Left hindlimb (tissue), 1 donor: ENCODE results near the gene FAM13A.
"Not testable (repeated sequence)": the region's sequence is repeated elsewhere in the genome, so short reads cannot be mapped to it uniquely, and the experiment has no call there.

ENCODE experiments used
- DNase-seq: peaks from one replicate; pipeline ENCODE4 v3.0.0-alpha.2; 2018

Gene FAM13A

GRCh38 chr4:88892646-88893045 is 164.3 kb downstream of the FAM13A start:
- no peak for DNase-seq

- no peak for DNase-seq
Observed at GRCh38 chr4:88891636-88892035, 165.3 kb downstream of the FAM13A start.

GRCh38 chr4:88887409-88887808 is 169.6 kb downstream of the FAM13A start:
- DNase-seq = not testable (repeated sequence)

- DNase-seq = peak; percentile 26
Observed at GRCh38 chr4:88881227-88881569, 175.8 kb downstream of the FAM13A start.

GRCh38 chr4:88880501-88881226 is 176.3 kb downstream of the FAM13A start:
- DNase-seq = peak; percentile 35

- DNase-seq = peak; percentile 35
Observed at GRCh38 chr4:88879991-88880390, 177.0 kb downstream of the FAM13A start.

GRCh38 chr4:88878642-88879041 is 178.3 kb downstream of the FAM13A start:
- no peak for DNase-seq

GRCh38 chr4:88870428-88870827 is 186.6 kb downstream of the FAM13A start:
- DNase-seq = no peak

- DNase-seq = no peak
Observed at GRCh38 chr4:88868510-88868909, 188.5 kb downstream of the FAM13A start.

- no peak for DNase-seq
Observed at GRCh38 chr4:88866862-88867550, 190.0 kb downstream of the FAM13A start.

GRCh38 chr4:88865466-88865865 is 191.5 kb downstream of the FAM13A start:
- DNase-seq = no peak

GRCh38 chr4:88865046-88865445 is 191.9 kb downstream of the FAM13A start:
- DNase-seq = no peak

GRCh38 chr4:88860586-88860985 is 196.4 kb downstream of the FAM13A start:
- no peak for DNase-seq

GRCh38 chr4:88859191-88859812 is 197.7 kb downstream of the FAM13A start:
- no peak for DNase-seq

GRCh38 chr4:88858752-88859151 is 198.2 kb downstream of the FAM13A start:
- no peak for DNase-seq

GRCh38 chr4:88857588-88857987 is 199.4 kb downstream of the FAM13A start:
- no peak for DNase-seq

- no peak for DNase-seq
Observed at GRCh38 chr4:88854481-88854880, 202.5 kb downstream of the FAM13A start.

GRCh38 chr4:88853583-88853982 is 203.4 kb downstream of the FAM13A start:
- DNase-seq = not testable (repeated sequence)

- DNase-seq = no peak
Observed at GRCh38 chr4:88846206-88846790, 210.7 kb downstream of the FAM13A start.

GRCh38 chr4:88843067-88843685 is 213.8 kb downstream of the FAM13A start:
- no peak for DNase-seq

GRCh38 chr4:88841635-88842034 is 215.3 kb downstream of the FAM13A start:
- no peak for DNase-seq

- DNase-seq = no peak
Observed at GRCh38 chr4:88836216-88836615, 220.8 kb downstream of the FAM13A start.

- DNase-seq = peak; percentile 45
Observed at GRCh38 chr4:88831031-88831430, 226.0 kb downstream of the FAM13A start.
